ENCODE results near the gene COMMD10. TPM values are rescaled to one million over a fixed set of nuclear protein-coding genes. Genes with fewer than 3 reads are reported as not detected.

COMMD10 gene
- total RNA-seq, 4 donors from 2014 or later = 24.3 to 83.8 (median 34.4) TPM

- intact Hi-C loops (cut with DNase I; ENCODE audit: low total_unique reads) = no loop called here
- Histone ChIP-seq H3K27me3 (no peaks in the 10 kb centered on the region), H3K4me1 (no peaks in the 10 kb centered on the region), H3K27ac (no peak overlapping the region), H3K4me3 (no peak overlapping the region), H3K36me3 (no peaks in the 10 kb centered on the region), H3K9me3 (no peaks in the 10 kb centered on the region)
- TF ChIP-seq CTCF (IDR thresholded peaks at IDR 0.05) (no peak), EP300 (IDR thresholded peaks at IDR 0.05; ENCODE audit: low read depth) (no peak), POLR2A (IDR thresholded peaks at IDR 0.05) (no peak), POLR2AphosphoS5 (IDR thresholded peaks at IDR 0.05) (no peak)
- in situ Hi-C loops (cut with MboI; ENCODE audit: low pct_ligation_motif_present in 1 of 4, low pct_unique_long_range_greater_than_20kb in 1 of 4, low sequenced_read_pairs in 3 of 4) = no loop called here
- DNase-seq = no peak
- 56 to 70% methylated on average over 2 of the region's 2 CpGs for WGBS, 2 donors (ENCODE audit: low coverage in 1 of 2)
These were observed 146.5 kb downstream of the COMMD10 start for GRCh38 chr5:116231288-116231687.

- intact Hi-C loops (cut with DNase I; ENCODE audit: low total_unique reads) (no loop called here), in situ Hi-C loops (cut with MboI; ENCODE audit: low pct_ligation_motif_present in 1 of 4, low pct_unique_long_range_greater_than_20kb in 1 of 4, low sequenced_read_pairs in 3 of 4) (no loop called here)
- DNase-seq = no peak
- H3K9me3 ChIP-seq = no peaks in the 10 kb centered on the region
- H3K27ac ChIP-seq = no peak overlapping the region
- no peaks in the 10 kb centered on the region for H3K27me3 ChIP-seq
- 95 to 97% methylated on average over 7 of the region's 7 CpGs for WGBS, 2 donors (ENCODE audit: low coverage in 1 of 2)
- no peak for TF ChIP-seq CTCF (IDR thresholded peaks at IDR 0.05)
- TF ChIP-seq POLR2AphosphoS5 (IDR thresholded peaks at IDR 0.05) = no peak
- TF ChIP-seq EP300 (IDR thresholded peaks at IDR 0.05; ENCODE audit: low read depth) = no peak
- TF ChIP-seq POLR2A (IDR thresholded peaks at IDR 0.05) = no peak
- H3K4me1 ChIP-seq = no peaks in the 10 kb centered on the region
- no peak overlapping the region for H3K4me3 ChIP-seq
- no peaks in the 10 kb centered on the region for H3K36me3 ChIP-seq
These were observed 149.9 kb downstream of the COMMD10 start for GRCh38 chr5:116234681-116235080.

- 97% methylated on average over 3 of the region's 3 CpGs for WGBS, 2 donors (ENCODE audit: low coverage in 1 of 2)
- Histone ChIP-seq H3K27me3 (no peaks in the 10 kb centered on the region), H3K4me1 (peaks cover 0 to 3% (median 0%) of the 10 kb centered on the region in 4 donors), H3K27ac (no peak overlapping the region), H3K36me3 (no peaks in the 10 kb centered on the region), H3K9me3 (no peaks in the 10 kb centered on the region), H3K4me3 (no peak overlapping the region)
- TF ChIP-seq CTCF (IDR thresholded peaks at IDR 0.05) = peak in 1 of 5 experiments; percentile 16
- TF ChIP-seq EP300 (IDR thresholded peaks at IDR 0.05; ENCODE audit: low read depth) = no peak
- intact Hi-C loops (cut with DNase I; ENCODE audit: low total_unique reads) (no loop called here), in situ Hi-C loops (cut with MboI; ENCODE audit: low pct_ligation_motif_present in 1 of 4, low pct_unique_long_range_greater_than_20kb in 1 of 4, low sequenced_read_pairs in 3 of 4) (no loop called here)
- no peak for DNase-seq
These were observed 153.2 kb downstream of the COMMD10 start for GRCh38 chr5:116237917-116238500.

- H3K4me1 ChIP-seq = peaks cover 0 to 3% (median 0%) of the 10 kb centered on the region in 4 donors
- intact Hi-C loops (cut with DNase I; ENCODE audit: low total_unique reads) (loop anchor here (5.0 kb wide), 1 partner anchor 900 kb away; no protein-coding TSS in a partner anchor), in situ Hi-C loops (cut with MboI; ENCODE audit: low pct_ligation_motif_present in 1 of 4, low pct_unique_long_range_greater_than_20kb in 1 of 4, low sequenced_read_pairs in 3 of 4) (no loop called here)
- TF ChIP-seq POLR2A (IDR thresholded peaks at IDR 0.05) (no peak), CTCF (IDR thresholded peaks at IDR 0.05) (no peak), EP300 (IDR thresholded peaks at IDR 0.05; ENCODE audit: low read depth) (no peak), POLR2AphosphoS5 (IDR thresholded peaks at IDR 0.05) (no peak)
- 35 to 56% methylated on average over 1 of the region's 1 CpG for WGBS, 2 donors (ENCODE audit: low coverage in 1 of 2)
- H3K4me3 ChIP-seq = no peak overlapping the region
- no peak for DNase-seq
- no peak overlapping the region for H3K27ac ChIP-seq
- peaks cover 10 to 11% of the 10 kb centered on the region in 2 donors for H3K9me3 ChIP-seq
- no peaks in the 10 kb centered on the region for H3K36me3 ChIP-seq
- H3K27me3 ChIP-seq = no peaks in the 10 kb centered on the region
These were observed 157.5 kb downstream of the COMMD10 start for GRCh38 chr5:116242343-116242742.

Data from transverse colon (tissue), 4 donors.